IPS DF 6.9 (cell line): ENCODE measurements around the gene COPS2.
"Not testable (repeated sequence)": the region's sequence is repeated elsewhere in the genome, so short reads cannot be mapped to it uniquely, and the experiment has no call there.

Experiments used
- DNase-seq: peaks from one replicate; pipeline ENCODE4 v3.0.0-alpha.2; 2013; ENCODE audit warnings: low read depth, low spot score
- H3K27ac ChIP-seq: one replicate; pipeline ENCODE4 v1.5.1; 2013; ENCODE audit warnings: low read length, control low read depth
- H3K27me3 ChIP-seq: 2 replicates; pipeline ENCODE4 v1.6.1; 2013; ENCODE audit warnings: mild to moderate bottlenecking, low read length; ENCODE audit not compliant: control insufficient read depth, insufficient read depth
- H3K36me3 ChIP-seq: 2 replicates; pipeline ENCODE4 v1.6.1; 2013; ENCODE audit warnings: low read length; ENCODE audit not compliant: control insufficient read depth, insufficient read depth
- H3K4me1 ChIP-seq: 2 replicates; pipeline ENCODE4 v1.6.1; 2013; ENCODE audit warnings: low read length; ENCODE audit not compliant: control insufficient read depth, insufficient read depth
- H3K4me3 ChIP-seq: 2 replicates; pipeline ENCODE4 v1.5.1; 2013; ENCODE audit warnings: mild to moderate bottlenecking, low read length
- H3K9me3 ChIP-seq: 2 replicates; pipeline ENCODE4 v1.6.1; 2013; ENCODE audit warnings: low read length, inconsistent platforms; ENCODE audit not compliant: control insufficient read depth, insufficient read depth
- WGBS: extraction: QIAGEN DNeasy Blood & Tissue Kit; methylation state at CpG from one replicate; pipeline ENCODE4 v1.1.7; 2013; ENCODE audit warnings: mixed read lengths, missing lambda C conversion rate; ENCODE audit not compliant: insufficient read length, insufficient coverage; 5-methylcytosine and 5-hydroxymethylcytosine counted together

COPS2 gene

DNA sequence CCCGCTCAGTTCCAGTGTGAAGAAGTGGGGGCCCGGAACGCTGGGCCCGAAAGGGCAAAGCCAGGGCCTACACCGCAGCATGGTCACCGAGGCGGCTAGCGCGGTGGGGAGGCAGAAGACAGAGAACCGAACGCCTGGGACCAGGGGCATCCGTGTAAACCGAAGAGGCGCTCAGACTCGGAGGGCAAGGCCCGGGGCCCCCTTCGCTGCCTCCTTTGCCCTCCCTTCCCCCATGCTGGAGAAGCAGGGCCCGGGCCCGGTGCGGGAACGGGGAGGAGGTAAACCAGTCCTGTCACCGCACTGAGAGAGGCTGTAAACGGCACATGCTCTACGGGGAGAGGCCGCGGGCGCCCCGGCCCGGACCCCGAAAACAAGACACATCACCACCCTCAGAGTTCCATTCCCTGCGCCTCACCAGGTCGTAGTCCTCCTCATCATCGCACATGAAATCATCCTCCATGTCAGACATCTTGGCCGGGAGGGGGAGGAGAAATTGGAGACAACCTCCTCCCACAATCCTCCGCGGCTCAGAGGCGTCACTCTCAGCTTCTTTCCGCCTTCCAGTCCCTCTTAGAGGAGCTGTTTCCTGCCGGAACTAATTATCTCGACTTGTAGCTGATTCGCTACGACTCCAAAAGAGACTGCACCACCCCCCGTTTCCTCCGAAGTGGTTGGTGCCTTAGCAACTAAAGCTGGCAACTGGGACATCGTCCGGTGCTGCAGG lies at the start of gene COPS2:
Gene COPS2 (minus strand): TSS at position 490 of the 724 bp plus-strand sequence. CDS start 21 bp downstream, at position 469.
- H3K4me1 ChIP-seq, result no peaks in the 10 kb centered on the region
- H3K27ac ChIP-seq, result no peak within 1 kb of the TSS
- H3K4me3 ChIP-seq, result peak within 1 kb of the TSS; percentile 93
- WGBS, result no CpG with 5 or more reads among the region's 46 CpGs
- no peaks in the 10 kb centered on the region for H3K9me3 ChIP-seq
- DNase-seq, result peak; percentile 93
- H3K36me3 ChIP-seq, result no peaks in the 10 kb centered on the region
- H3K27me3 ChIP-seq, result no peaks in the 10 kb centered on the region

DNA sequence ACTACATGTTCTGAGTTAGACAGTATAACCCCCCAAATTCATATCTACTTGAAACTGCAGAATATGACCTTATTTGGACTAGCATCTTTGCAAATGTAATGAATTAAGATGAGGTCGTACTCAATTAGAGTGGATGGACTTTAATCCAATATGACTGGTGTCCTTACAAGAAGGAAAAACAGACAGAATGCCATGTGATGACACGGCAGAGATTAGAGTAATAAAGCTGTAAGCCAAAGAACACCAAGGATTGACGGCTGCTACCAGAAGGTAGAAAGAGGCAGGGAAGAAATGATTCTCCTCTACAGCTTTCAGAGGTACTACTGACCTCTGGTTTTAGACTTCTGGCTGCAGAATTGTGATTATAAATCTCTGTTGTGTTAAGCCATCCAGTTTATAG lies 44.9 kb upstream of the COPS2 start:
- WGBS, result no CpG with 5 or more reads among the region's 3 CpGs
- Histone ChIP-seq H3K4me3 (no peak overlapping the region), H3K9me3 (no peaks in the 10 kb centered on the region; the same call in 1 of the 2 replicates), H3K27ac (no peak overlapping the region), H3K27me3 (no peaks in the 10 kb centered on the region), H3K4me1 (no peaks in the 10 kb centered on the region), H3K36me3 (no peaks in the 10 kb centered on the region)
- DNase-seq, result no peak

DNA sequence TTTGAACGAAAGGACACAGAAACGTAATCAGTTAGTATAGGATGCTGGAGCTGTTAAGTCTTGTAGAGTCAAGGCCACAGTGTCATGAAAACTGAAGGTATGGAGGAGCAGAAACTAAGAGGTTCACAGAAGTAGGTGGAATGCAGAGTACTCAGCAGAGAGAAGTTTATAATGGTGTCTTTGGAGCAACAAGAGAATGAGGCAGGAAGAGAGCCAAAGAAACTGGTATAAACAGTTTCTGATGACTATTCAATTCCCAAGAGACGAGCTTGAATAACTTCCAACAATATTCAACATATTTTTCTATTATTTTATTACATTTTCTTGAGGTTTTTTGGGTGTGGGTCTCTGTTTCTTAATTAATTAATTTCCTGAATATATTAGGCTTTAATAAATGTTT lies 44.3 kb upstream of the COPS2 start:
- H3K27me3 ChIP-seq, result no peaks in the 10 kb centered on the region
- H3K27ac ChIP-seq, result no peak overlapping the region
- no peaks in the 10 kb centered on the region for H3K4me1 ChIP-seq
- no peaks in the 10 kb centered on the region for H3K36me3 ChIP-seq
- H3K4me3 ChIP-seq, result no peak overlapping the region
- WGBS, result no CpG with 5 or more reads among the region's 3 CpGs
- H3K9me3 ChIP-seq, result no peaks in the 10 kb centered on the region; the same call in 1 of the 2 replicates
- DNase-seq, result no peak

DNA sequence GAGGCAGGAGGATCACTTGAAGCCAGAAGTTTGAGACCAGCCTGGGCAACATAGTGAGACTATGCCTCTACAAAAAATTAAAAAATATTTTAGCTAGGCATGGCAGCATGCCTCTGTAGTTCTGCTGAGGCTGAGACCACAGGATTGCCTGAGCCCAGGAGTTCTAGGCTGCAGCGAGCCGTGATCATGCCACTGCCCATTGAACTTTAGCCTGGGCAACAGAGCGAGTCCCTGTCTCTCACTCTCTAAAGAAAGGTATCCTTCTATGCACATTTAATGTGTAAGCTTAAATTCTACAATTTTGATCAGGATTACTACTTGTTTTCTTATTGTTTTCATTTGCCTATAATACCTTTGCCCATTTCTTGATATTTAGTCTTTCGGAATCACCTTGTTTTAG lies 41.5 kb upstream of the COPS2 start:
- Histone ChIP-seq H3K27me3 (no peaks in the 10 kb centered on the region), H3K36me3 (no peaks in the 10 kb centered on the region), H3K27ac (no peak overlapping the region), H3K4me1 (no peaks in the 10 kb centered on the region), H3K9me3 (no peaks in the 10 kb centered on the region; the same call in 1 of the 2 replicates), H3K4me3 (no peak overlapping the region)
- WGBS, result no CpG with 5 or more reads among the region's 4 CpGs
- no peak for DNase-seq

DNA sequence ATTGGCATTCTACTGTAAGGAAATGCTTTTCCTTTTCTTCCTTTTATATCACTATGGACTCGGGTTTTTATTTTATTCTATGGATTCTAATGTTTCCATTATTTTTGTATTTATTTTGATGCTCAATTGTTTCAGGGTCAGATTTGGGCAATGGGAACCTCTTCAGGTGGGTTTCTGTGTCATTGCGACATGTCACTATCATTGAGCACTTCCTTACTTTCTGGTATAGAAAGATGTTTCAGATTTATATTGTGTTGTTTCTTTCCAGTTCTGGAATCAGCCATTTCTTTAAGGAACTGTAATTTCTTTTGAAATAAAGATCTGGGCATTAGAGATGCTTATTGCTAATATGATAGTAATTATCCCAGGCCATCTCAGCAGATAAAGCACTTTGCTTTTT lies 36.5 kb upstream of the COPS2 start:
- Histone ChIP-seq H3K9me3 (no peaks in the 10 kb centered on the region), H3K4me3 (no peak overlapping the region), H3K36me3 (no peaks in the 10 kb centered on the region), H3K4me1 (no peaks in the 10 kb centered on the region), H3K27ac (no peak overlapping the region), H3K27me3 (no peaks in the 10 kb centered on the region)
- DNase-seq, result no peak
- WGBS, result no CpG with 5 or more reads among the region's 2 CpGs

DNA sequence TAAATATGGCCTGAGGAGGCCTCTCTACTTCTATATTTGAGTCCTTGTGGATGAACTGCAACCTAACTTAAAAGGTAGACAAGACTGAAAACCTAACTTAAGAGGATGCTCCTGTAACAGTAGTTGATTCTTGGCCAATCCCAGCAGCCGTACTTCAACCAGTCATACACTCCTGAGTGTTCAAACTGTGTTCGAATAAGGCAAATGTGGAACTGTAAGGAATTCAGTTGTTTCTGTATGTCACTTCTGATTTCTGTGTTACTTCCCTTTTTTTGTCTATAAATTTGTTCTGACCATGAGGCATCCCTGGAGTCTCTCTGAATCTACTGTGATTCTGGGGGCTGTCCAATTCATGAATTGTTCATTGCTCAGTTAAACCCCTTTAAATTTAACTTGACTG lies 35.2 kb upstream of the COPS2 start:
- Histone ChIP-seq H3K27me3 (no peaks in the 10 kb centered on the region), H3K36me3 (no peaks in the 10 kb centered on the region), H3K4me3 (no peak overlapping the region), H3K27ac (no peak overlapping the region), H3K9me3 (no peaks in the 10 kb centered on the region), H3K4me1 (no peaks in the 10 kb centered on the region)
- DNase-seq, result no peak
- WGBS, result no CpG with 5 or more reads among the region's 2 CpGs

DNA sequence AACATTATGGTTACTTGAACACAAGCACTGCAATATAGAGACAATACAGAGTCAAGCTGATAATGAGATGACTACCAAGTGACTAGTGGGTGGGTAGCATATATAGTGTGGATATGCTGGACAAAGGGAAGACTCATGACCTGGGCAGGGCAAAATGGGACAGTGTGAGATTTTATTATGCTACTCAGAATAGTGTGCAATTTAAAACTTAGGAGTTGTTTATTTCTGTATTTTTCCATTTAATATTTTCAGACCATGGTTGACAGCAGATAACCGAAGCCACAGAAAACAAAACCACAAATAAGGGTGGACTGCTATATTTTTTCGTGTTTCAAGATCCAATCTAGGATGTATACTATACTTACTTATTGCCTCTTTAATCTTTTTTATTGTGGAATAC lies 34.2 kb upstream of the COPS2 start:
- H3K4me1 ChIP-seq, result no peaks in the 10 kb centered on the region
- no peak overlapping the region for H3K4me3 ChIP-seq
- DNase-seq, result no peak
- H3K36me3 ChIP-seq, result no peaks in the 10 kb centered on the region
- no peak overlapping the region for H3K27ac ChIP-seq
- WGBS, result no CpG with 5 or more reads among the region's 2 CpGs
- H3K9me3 ChIP-seq, result no peaks in the 10 kb centered on the region
- no peaks in the 10 kb centered on the region for H3K27me3 ChIP-seq

DNA sequence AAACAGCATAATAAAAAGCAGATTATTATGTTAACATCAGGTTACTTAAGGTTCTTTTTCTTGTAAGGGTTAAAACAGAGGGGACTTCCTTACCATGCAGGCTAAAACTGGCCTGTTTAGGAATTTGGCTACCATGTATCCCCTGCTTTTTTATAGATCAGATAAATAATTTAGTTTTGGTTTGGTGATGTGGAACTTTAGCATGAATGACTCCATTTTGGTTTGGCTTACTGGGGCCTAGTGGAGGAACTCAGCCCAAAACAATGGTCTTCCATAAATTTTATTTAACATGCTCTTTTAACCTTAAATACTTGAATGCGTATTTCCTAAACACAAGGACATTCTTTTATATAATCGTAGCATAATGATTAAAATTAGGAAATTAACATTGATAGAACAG lies 33.5 kb upstream of the COPS2 start:
- no peaks in the 10 kb centered on the region for H3K9me3 ChIP-seq
- H3K27ac ChIP-seq, result no peak overlapping the region
- WGBS, result no CpG with 5 or more reads among the region's 2 CpGs
- no peaks in the 10 kb centered on the region for H3K36me3 ChIP-seq
- DNase-seq, result no peak
- no peaks in the 10 kb centered on the region for H3K4me1 ChIP-seq
- no peaks in the 10 kb centered on the region for H3K27me3 ChIP-seq
- H3K4me3 ChIP-seq, result no peak overlapping the region

DNA sequence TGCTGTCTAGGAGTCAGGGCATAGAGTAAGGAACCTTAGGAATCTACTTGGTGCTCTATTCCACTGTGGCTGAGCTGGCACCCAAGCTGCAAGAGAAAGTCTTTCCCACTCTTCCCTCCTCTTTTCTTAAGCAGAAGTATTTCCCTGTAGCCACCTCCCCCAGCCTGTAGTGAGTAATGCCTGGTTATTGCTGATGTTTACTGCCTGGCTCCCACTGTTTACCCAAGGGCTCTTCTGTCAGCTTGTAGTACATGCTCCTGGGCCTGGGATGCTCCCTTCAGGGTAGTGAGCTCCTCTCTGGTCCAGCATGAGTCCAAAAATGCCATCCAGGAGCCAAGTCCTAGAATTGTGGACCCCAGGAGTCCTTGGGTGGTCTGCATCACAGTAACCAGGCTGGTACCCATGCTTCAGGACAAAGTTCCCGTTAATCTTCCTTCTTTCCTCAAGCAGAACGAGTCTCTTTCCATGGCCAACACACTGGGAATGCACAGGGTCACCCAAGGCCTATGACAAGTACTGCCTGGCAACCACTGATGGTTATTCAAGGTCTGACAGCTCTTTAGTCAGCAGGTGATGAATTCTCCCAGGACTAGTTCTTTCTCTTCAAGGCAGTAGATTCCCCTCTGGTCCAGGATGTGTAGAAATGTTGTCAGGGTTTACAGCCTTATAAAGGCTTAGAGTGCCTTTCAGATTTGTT lies 32.3 kb upstream of the COPS2 start:
- Histone ChIP-seq H3K27me3 (no peaks in the 10 kb centered on the region), H3K27ac (no peak overlapping the region), H3K4me3 (no peak overlapping the region), H3K9me3 (no peaks in the 10 kb centered on the region), H3K36me3 (no peaks in the 10 kb centered on the region), H3K4me1 (no peaks in the 10 kb centered on the region)
- no peak for DNase-seq
- WGBS, result no CpG with 5 or more reads among the region's 2 CpGs

DNA sequence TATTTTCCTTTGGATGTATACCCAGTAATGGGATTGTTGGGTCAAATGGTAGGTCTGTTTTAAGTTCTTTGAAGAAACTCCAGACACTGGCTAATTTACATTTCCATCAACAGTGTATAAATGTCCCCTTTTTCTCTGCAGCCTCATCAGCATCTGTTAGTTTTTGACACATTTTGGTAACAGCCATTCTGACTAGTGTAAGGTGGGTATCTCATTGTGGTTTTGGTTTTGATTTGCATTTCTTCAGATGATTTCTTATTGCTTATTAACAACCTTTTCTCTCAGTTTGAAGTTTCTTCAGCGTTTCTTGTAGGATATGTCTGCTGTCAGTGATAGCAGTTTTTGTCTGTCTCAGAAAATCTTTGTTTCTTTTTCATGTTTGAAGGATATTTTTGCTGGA lies 30.1 kb upstream of the COPS2 start:
- Histone ChIP-seq H3K27ac (no peak overlapping the region), H3K4me1 (no peaks in the 10 kb centered on the region), H3K9me3 (no peaks in the 10 kb centered on the region), H3K27me3 (no peaks in the 10 kb centered on the region), H3K4me3 (no peak overlapping the region), H3K36me3 (no peaks in the 10 kb centered on the region)
- no peak for DNase-seq
- no CpG with 5 or more reads among the region's 1 CpG for WGBS

DNA sequence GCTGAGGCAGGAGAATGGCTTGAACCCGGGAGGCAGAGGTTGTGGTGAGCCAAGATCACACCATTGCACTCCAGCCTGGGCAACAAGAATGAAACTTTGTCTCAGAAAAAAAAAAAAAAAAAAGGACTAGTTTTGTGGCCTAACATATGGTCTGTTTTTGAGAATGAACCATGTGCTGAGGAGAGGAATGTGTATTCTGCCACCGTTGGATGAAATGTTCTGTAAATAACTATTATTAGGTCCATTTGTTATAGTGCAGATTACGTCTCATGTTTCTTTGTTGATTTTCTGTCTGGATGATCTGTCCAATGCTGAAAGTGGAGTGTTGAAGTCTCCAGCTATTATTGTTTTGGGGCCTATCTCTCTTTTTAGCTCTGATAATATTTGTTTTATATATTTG lies 28.3 kb upstream of the COPS2 start:
- H3K4me1 ChIP-seq, H3K27me3 ChIP-seq, DNase-seq, H3K9me3 ChIP-seq, H3K36me3 ChIP-seq, H3K4me3 ChIP-seq, H3K27ac ChIP-seq: not testable (repeated sequence)
- WGBS, result no CpG with 5 or more reads among the region's 3 CpGs
